HCT116 (cell line): ENCODE measurements around the gene GKN1. TPM values are rescaled to one million over a fixed set of nuclear protein-coding genes. Genes with fewer than 3 reads are reported as not detected.

Experiments
- ATAC-seq: fragments of 200-7000 bp; cut with Tn5 transposase; 2 replicates; pipeline ENCODE4 v1.9.1; 2020; ENCODE audit warnings: mild to moderate bottlenecking, moderate library complexity
- BruUV-seq: library from RNA; stranded (reverse); fragments of 400-500 nt; replicated peaks from 2 replicates; lab custom pipeline; 2021; lab: Mats Ljungman, UMichigan
- CTCF ChIA-PET: fragments of 300-600 bp; sonication (Branson Sonifier 250); formaldehyde crosslinking; loops from one replicate; lab custom pipeline; 2021; ENCODE audit warnings: antibody characterized with exemption; lab: Charles Lee
- POLR2A ChIA-PET: fragments of 300-600, 350-600 bp; sonication (Branson Sonifier 250); formaldehyde crosslinking; loops from one replicate; lab custom pipeline; 2021; ENCODE audit warnings: antibody characterized with exemption; lab: Charles Lee
- RAD21 ChIA-PET, 2 experiments: fragments of 300-600 bp; sonication (Branson Sonifier 250); formaldehyde crosslinking; loops; one replicate each; lab custom pipeline; 2023; ENCODE audit warnings: low total read pairs in 2 of 2; ENCODE audit not compliant: uncharacterized antibody in 2 of 2, unreplicated experiment in 2 of 2, low non-redundant PET in 1 of 2; lab: Charles Lee
- DNase-seq: peaks from one replicate; pipeline ENCODE4 v3.0.0-alpha.2; 2010; ENCODE audit warnings: low read depth, low spot score
- H2AFZ ChIP-seq: fragments of 200-600 bp; shearing (Covaris generic), sonication (generic); 2 replicates; pipeline ENCODE4 v1.6.1; 2017; ENCODE audit warnings: low read depth, mixed run types, mixed read lengths, antibody characterized with exemption, low read length; ENCODE audit not compliant: poor library complexity, severe bottlenecking
- H3K27ac ChIP-seq: 2 replicates; pipeline ENCODE4 v1.5.1; 2012; ENCODE audit warnings: low read depth, low read length
- H3K27me3 ChIP-seq: fragments of 200-600 bp; sonication (generic); 2 replicates; pipeline ENCODE4 v1.6.1; 2016; ENCODE audit warnings: mixed run types, low read length, mixed read lengths; ENCODE audit not compliant: insufficient read depth
- H3K36me3 ChIP-seq, 2 experiments: fragments of 200-500 bp in 1 of 2; fragments of 200-600 bp in 1 of 2; sonication (Bioruptor generic) in 1 of 2; sonication (generic) in 1 of 2; 2 replicates each; pipeline versions ENCODE4 v1.5.1 to v1.6.1; 2014 to 2016; ENCODE audit warnings: low read length in 2 of 2, inconsistent platforms in 1 of 2, mixed read lengths in 1 of 2, mixed run types in 1 of 2; ENCODE audit not compliant: insufficient read depth in 2 of 2, control insufficient read depth in 1 of 2
- H3K4me1 ChIP-seq, 2 experiments: fragments of 200-600 bp in 1 of 2; sonication (generic) in 1 of 2; 2 replicates each; pipeline versions ENCODE4 v1.5.1 to v1.6.1; 2012 to 2017; ENCODE audit warnings: low read length in 2 of 2, inconsistent platforms in 1 of 2, mild to moderate bottlenecking in 1 of 2, mixed read lengths in 1 of 2, mixed run types in 1 of 2, moderate library complexity in 1 of 2; ENCODE audit not compliant: insufficient read depth in 2 of 2, control insufficient read depth in 1 of 2
- H3K4me2 ChIP-seq: fragments of 200-600 bp; sonication (generic); 2 replicates; pipeline ENCODE4 v1.6.1; 2017; ENCODE audit warnings: mixed run types, low read length, mixed read lengths
- H3K4me3 ChIP-seq, 2 experiments: fragments of 200-600 bp in 1 of 2; sonication (generic) in 1 of 2; replicated peaks in 1 of 2; 2 replicates each; pipeline ENCODE4 v1.5.1; 2011 to 2016; ENCODE audit warnings: low read length in 2 of 2, control low read depth in 1 of 2, low read depth in 1 of 2, mild to moderate bottlenecking in 1 of 2, mixed read lengths in 1 of 2, mixed run types in 1 of 2
- H3K79me2 ChIP-seq: fragments of 200-600 bp; sonication (generic); 2 replicates; pipeline ENCODE4 v1.6.1; 2017; ENCODE audit warnings: mild to moderate bottlenecking, mixed run types, low read length, moderate library complexity, mixed read lengths; ENCODE audit not compliant: insufficient read depth
- H3K9ac ChIP-seq: fragments of 200-600 bp; sonication (generic); 2 replicates; pipeline ENCODE4 v1.6.1; 2016; ENCODE audit warnings: low read length, mixed read lengths
- H3K9me2 ChIP-seq: fragments of 200-600 bp; sonication (generic), shearing (Covaris generic); 2 replicates; pipeline ENCODE4 v1.6.1; 2017; ENCODE audit warnings: mixed run types, mild to moderate bottlenecking, moderate library complexity; ENCODE audit not compliant: insufficient read depth
- H3K9me3 ChIP-seq, 2 experiments: fragments of 200-500 bp in 1 of 2; fragments of 200-600 bp in 1 of 2; sonication (Bioruptor generic) in 1 of 2; sonication (generic) in 1 of 2; 2 replicates each; pipeline ENCODE4 v1.6.1; 2014 to 2017; ENCODE audit warnings: low read length in 2 of 2, mixed read lengths in 2 of 2, inconsistent platforms in 1 of 2, low read depth in 1 of 2, mild to moderate bottlenecking in 1 of 2, mixed run types in 1 of 2, moderate library complexity in 1 of 2; ENCODE audit not compliant: control insufficient read depth in 1 of 2, insufficient read depth in 1 of 2
- H4K20me1 ChIP-seq: fragments of 200-600 bp; sonication (generic), shearing (Covaris generic); 2 replicates; pipeline ENCODE4 v1.6.1; 2017; ENCODE audit warnings: mixed run types, mild to moderate bottlenecking, moderate library complexity; ENCODE audit not compliant: insufficient read depth
- CEBPB ChIP-seq: IDR thresholded peaks from 2 replicates; pipeline ENCODE4 v1.6.1; 2012; ENCODE audit warnings: low read depth
- EZH2 ChIP-seq: fragments of 200-600 bp; sonication (generic); IDR thresholded peaks from 2 replicates; pipeline ENCODE4 v1.6.1; 2017; ENCODE audit warnings: antibody characterized with exemption, mixed run types
- EZH2phosphoT487 ChIP-seq: fragments of 200-600 bp; IDR thresholded peaks from 2 replicates; pipeline ENCODE4 v1.6.1; 2018; ENCODE audit warnings: antibody characterized with exemption, borderline replicate concordance
- FOSL1 ChIP-seq: IDR thresholded peaks from 2 replicates; pipeline ENCODE4 v1.6.1; 2012; ENCODE audit warnings: low read depth
- JUND ChIP-seq: IDR thresholded peaks from 2 replicates; pipeline ENCODE4 v1.6.1; 2012
- RAD21 ChIP-seq: IDR thresholded peaks from 2 replicates; pipeline ENCODE4 v1.6.1; 2012; ENCODE audit warnings: low read depth, mild to moderate bottlenecking
- SIN3A ChIP-seq: IDR thresholded peaks from 2 replicates; pipeline ENCODE4 v1.6.1; 2012; ENCODE audit warnings: low read depth
- SP1 ChIP-seq: IDR thresholded peaks from 2 replicates; pipeline ENCODE4 v1.6.1; 2012; ENCODE audit warnings: low read depth
- TCF7L2 ChIP-seq: IDR thresholded peaks from 2 replicates; pipeline ENCODE4 v1.7.0; 2011; ENCODE audit warnings: borderline replicate concordance, inconsistent platforms; ENCODE audit not compliant: insufficient read depth, insufficient read length; ENCODE audit errors: extremely low read depth
- YY1 ChIP-seq: IDR thresholded peaks from 2 replicates; pipeline ENCODE4 v1.6.1; 2011; ENCODE audit warnings: low read length, low read depth, moderate library complexity, mild to moderate bottlenecking; ENCODE audit not compliant: insufficient replicate concordance; ENCODE audit errors: extremely low read depth
- ZFX ChIP-seq: fragments of 450-650 bp; IDR thresholded peaks from 2 replicates; pipeline ENCODE4 v1.6.1; 2017
- ZNF274 ChIP-seq: fragments of 200-500 bp; sonication (Bioruptor generic); IDR thresholded peaks from 2 replicates; pipeline ENCODE4 v1.6.1; 2014; ENCODE audit warnings: mild to moderate bottlenecking, low read depth, low read length, inconsistent platforms
- intact Hi-C: fragments of 100-400 bp; cut with micrococcal nuclease; formaldehyde crosslinking; loops from 2 replicates; pipeline ENCODE4 v1.10.0; 2022
- total RNA-seq: library from RNA; stranded (reverse); gene quantifications from one replicate; pipeline ENCODE4 v1.2.1, GENCODE V29; 2021; ENCODE audit not compliant: unreplicated experiment
- TF ChIP-seq, protein P1 (sequence below): IDR thresholded peaks from 2 replicates; pipeline ENCODE4 v1.6.1; 2012
- TF ChIP-seq, protein P2 (sequence below): IDR thresholded peaks from 2 replicates; pipeline ENCODE4 v1.6.1; 2011; ENCODE audit warnings: mild to moderate bottlenecking, low read length, moderate library complexity; ENCODE audit not compliant: insufficient replicate concordance; ENCODE audit errors: extremely low read depth
- TF ChIP-seq, protein P3 (sequence below), 3 experiments: fragments of 200-600 bp in 1 of 3; sonication (generic) in 1 of 3; IDR thresholded peaks in 2 of 3; conservative IDR thresholded peaks in 1 of 3; 2 replicates each; pipeline ENCODE4 v1.5.1; 2012 to 2017; ENCODE audit warnings: low read depth in 2 of 3, low read length in 2 of 3, antibody characterized with exemption in 1 of 3, borderline replicate concordance in 1 of 3, control low read depth in 1 of 3, mild to moderate bottlenecking in 1 of 3, mixed read lengths in 1 of 3, mixed run types in 1 of 3, moderate library complexity in 1 of 3; ENCODE audit not compliant: insufficient read depth in 1 of 3
- TF ChIP-seq, protein P4 (sequence below): IDR thresholded peaks from 2 replicates; pipeline ENCODE4 v1.6.1; 2012; ENCODE audit warnings: low read depth

GKN1 gene
- total RNA-seq, 1 experiment from 2014 or later = not detected

DNA sequence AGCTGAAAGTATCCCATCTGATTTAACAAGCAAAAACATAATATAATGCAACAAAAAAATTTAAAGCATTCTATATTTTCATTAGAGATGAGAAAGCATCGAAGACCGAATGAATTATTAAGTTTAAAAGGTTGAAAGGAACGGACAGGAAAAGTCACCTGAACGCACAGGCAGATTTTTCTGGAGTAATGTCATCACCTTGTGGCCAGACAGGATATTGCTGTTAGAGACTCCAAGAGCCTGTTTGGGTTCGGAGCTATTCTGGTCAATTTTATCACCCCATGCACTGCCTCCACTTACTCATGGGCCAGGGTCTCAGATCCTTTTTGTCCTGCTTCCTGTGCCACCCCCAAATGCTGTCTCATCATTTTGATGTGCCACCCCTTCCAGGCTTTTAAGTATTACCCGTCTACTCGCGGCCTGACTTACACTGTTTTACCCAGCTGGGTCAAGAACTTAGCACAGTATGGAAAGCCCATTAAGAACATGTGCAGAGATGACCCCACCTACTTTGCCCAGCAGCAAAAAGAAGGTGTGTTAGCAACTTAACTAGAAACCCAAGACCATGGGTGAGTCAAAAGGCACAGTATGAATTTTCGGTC, 49.0 kb upstream of the GKN1 start:
- CTCF ChIA-PET = interaction anchor here (0.6 to 4.1 kb wide), 28 partner anchors 10 to 803 kb away, joined by 3 to 81 read pairs (median 4); partner anchors contain the start of genes ANTXR1, APLF and FBXO48
- H3K27ac ChIP-seq = no peak overlapping the region

More for the DNA sequence above, 49.0 kb upstream of the GKN1 start:
- no peak for TF ChIP-seq SIN3A
- TF ChIP-seq EZH2phosphoT487 = no peak
- TF ChIP-seq JUND = no peak
- no peak for TF ChIP-seq FOSL1
- TF ChIP-seq CEBPB = no peak
- TF ChIP-seq EZH2 = no peak
- TF ChIP-seq, protein P1, sequence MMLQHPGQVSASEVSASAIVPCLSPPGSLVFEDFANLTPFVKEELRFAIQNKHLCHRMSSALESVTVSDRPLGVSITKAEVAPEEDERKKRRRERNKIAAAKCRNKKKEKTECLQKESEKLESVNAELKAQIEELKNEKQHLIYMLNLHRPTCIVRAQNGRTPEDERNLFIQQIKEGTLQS = no peak
- TF ChIP-seq YY1 = no peak
- TF ChIP-seq, protein P2, sequence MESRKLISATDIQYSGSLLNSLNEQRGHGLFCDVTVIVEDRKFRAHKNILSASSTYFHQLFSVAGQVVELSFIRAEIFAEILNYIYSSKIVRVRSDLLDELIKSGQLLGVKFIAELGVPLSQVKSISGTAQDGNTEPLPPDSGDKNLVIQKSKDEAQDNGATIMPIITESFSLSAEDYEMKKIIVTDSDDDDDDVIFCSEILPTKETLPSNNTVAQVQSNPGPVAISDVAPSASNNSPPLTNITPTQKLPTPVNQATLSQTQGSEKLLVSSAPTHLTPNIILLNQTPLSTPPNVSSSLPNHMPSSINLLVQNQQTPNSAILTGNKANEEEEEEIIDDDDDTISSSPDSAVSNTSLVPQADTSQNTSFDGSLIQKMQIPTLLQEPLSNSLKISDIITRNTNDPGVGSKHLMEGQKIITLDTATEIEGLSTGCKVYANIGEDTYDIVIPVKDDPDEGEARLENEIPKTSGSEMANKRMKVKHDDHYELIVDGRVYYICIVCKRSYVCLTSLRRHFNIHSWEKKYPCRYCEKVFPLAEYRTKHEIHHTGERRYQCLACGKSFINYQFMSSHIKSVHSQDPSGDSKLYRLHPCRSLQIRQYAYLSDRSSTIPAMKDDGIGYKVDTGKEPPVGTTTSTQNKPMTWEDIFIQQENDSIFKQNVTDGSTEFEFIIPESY = no peak
- TF ChIP-seq, protein P3, sequence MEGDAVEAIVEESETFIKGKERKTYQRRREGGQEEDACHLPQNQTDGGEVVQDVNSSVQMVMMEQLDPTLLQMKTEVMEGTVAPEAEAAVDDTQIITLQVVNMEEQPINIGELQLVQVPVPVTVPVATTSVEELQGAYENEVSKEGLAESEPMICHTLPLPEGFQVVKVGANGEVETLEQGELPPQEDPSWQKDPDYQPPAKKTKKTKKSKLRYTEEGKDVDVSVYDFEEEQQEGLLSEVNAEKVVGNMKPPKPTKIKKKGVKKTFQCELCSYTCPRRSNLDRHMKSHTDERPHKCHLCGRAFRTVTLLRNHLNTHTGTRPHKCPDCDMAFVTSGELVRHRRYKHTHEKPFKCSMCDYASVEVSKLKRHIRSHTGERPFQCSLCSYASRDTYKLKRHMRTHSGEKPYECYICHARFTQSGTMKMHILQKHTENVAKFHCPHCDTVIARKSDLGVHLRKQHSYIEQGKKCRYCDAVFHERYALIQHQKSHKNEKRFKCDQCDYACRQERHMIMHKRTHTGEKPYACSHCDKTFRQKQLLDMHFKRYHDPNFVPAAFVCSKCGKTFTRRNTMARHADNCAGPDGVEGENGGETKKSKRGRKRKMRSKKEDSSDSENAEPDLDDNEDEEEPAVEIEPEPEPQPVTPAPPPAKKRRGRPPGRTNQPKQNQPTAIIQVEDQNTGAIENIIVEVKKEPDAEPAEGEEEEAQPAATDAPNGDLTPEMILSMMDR (IDR thresholded peaks at IDR 0.05 in 2 of 3, conservative IDR thresholded peaks at IDR 0.05 in 1 of 3; ENCODE audit: borderline replicate concordance in 1 of 3, insufficient read depth in 1 of 3, low read depth in 2 of 3, low read length in 2 of 3) = peak; percentile 87 to 89 (median 89)
- TF ChIP-seq, protein P4, sequence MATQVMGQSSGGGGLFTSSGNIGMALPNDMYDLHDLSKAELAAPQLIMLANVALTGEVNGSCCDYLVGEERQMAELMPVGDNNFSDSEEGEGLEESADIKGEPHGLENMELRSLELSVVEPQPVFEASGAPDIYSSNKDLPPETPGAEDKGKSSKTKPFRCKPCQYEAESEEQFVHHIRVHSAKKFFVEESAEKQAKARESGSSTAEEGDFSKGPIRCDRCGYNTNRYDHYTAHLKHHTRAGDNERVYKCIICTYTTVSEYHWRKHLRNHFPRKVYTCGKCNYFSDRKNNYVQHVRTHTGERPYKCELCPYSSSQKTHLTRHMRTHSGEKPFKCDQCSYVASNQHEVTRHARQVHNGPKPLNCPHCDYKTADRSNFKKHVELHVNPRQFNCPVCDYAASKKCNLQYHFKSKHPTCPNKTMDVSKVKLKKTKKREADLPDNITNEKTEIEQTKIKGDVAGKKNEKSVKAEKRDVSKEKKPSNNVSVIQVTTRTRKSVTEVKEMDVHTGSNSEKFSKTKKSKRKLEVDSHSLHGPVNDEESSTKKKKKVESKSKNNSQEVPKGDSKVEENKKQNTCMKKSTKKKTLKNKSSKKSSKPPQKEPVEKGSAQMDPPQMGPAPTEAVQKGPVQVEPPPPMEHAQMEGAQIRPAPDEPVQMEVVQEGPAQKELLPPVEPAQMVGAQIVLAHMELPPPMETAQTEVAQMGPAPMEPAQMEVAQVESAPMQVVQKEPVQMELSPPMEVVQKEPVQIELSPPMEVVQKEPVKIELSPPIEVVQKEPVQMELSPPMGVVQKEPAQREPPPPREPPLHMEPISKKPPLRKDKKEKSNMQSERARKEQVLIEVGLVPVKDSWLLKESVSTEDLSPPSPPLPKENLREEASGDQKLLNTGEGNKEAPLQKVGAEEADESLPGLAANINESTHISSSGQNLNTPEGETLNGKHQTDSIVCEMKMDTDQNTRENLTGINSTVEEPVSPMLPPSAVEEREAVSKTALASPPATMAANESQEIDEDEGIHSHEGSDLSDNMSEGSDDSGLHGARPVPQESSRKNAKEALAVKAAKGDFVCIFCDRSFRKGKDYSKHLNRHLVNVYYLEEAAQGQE = no peak
- no peak for TF ChIP-seq SP1
- no peak for TF ChIP-seq ZFX
- no peak for TF ChIP-seq ZNF274
- peak; percentile 93 for TF ChIP-seq RAD21
- TF ChIP-seq TCF7L2 = no peak
- Histone ChIP-seq H3K27me3 (no peaks in the 10 kb centered on the region), H2AFZ (peak overlapping the region; percentile 90), H4K20me1 (no peaks in the 10 kb centered on the region), H3K4me1 (no peaks in the 10 kb centered on the region; a peak in 1 of 4 replicates), H3K79me2 (no peaks in the 10 kb centered on the region), H3K4me3 (no peak overlapping the region), H3K9me3 (no peaks in the 10 kb centered on the region), H3K9ac (no peak overlapping the region), H3K36me3 (no peaks in the 10 kb centered on the region), H3K4me2 (peak overlapping the region; percentile 23; the same call in 1 of the 2 replicates), H3K9me2 (no peaks in the 10 kb centered on the region)
- no TSS peak for BruUV-seq
- peak; percentile 48 for DNase-seq
- POLR2A ChIA-PET = interaction anchor here (1.2 to 1.3 kb wide), 3 partner anchors 18 to 462 kb away, joined by 3 to 4 read pairs (median 4); no protein-coding TSS in a partner anchor
- peak; percentile 94 for ATAC-seq
- RAD21 ChIA-PET = interaction anchor here (0.7 to 1.8 kb wide), 11 partner anchors 86 to 462 kb away, joined by 3 to 11 read pairs (median 4); no protein-coding TSS in a partner anchor
- intact Hi-C loops = loop anchor here (1.0 to 5.0 kb wide), 6 partner anchors 88 to 462 kb away; partner anchors contain the start of genes APLF and FBXO48
